ENCODE data around the gene ADCY2. TPM values are rescaled to one million over a fixed set of nuclear protein-coding genes. Genes with fewer than 3 reads are reported as not detected.

ADCY2 gene
- total RNA-seq, 1 donor from 2014 or later: 4.5 TPM

DNA sequence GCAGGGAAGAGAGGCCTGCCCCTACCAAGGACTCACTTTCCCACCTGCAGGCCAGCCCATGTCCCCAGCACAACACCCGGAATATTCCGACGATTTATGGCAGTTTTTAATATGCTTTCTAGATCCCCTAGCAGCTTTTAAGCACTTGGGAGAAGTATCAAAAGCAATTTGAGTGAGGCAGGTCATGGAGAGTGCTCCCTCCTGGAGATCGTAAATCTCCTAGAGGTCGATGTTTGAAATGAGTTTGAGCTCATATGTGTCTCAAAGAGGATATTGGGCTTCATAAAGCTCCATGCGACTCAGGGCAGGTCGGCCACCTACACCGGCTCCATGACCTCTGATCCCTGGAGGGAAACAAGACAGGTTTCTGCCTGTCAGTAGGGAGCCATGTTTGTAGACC lies 427.7 kb downstream of the ADCY2 start:
- Mint-ChIP-seq H3K36me3 (ENCODE audit: insufficient read depth) (no peaks in the 10 kb centered on the region), H3K4me3 (ENCODE audit: low read depth) (no peak overlapping the region), H3K9me3 (ENCODE audit: low read depth) (no peaks in the 10 kb centered on the region), H3K27me3 (peaks cover 7% of the 10 kb centered on the region), H3K27ac (no peak overlapping the region), H3K4me1 (ENCODE audit: low read depth) (no peaks in the 10 kb centered on the region)
- DNase-seq (ENCODE audit: low spot score, unreplicated experiment): no peak
- TF ChIP-seq, protein P1, sequence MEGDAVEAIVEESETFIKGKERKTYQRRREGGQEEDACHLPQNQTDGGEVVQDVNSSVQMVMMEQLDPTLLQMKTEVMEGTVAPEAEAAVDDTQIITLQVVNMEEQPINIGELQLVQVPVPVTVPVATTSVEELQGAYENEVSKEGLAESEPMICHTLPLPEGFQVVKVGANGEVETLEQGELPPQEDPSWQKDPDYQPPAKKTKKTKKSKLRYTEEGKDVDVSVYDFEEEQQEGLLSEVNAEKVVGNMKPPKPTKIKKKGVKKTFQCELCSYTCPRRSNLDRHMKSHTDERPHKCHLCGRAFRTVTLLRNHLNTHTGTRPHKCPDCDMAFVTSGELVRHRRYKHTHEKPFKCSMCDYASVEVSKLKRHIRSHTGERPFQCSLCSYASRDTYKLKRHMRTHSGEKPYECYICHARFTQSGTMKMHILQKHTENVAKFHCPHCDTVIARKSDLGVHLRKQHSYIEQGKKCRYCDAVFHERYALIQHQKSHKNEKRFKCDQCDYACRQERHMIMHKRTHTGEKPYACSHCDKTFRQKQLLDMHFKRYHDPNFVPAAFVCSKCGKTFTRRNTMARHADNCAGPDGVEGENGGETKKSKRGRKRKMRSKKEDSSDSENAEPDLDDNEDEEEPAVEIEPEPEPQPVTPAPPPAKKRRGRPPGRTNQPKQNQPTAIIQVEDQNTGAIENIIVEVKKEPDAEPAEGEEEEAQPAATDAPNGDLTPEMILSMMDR (IDR thresholded peaks at IDR 0.05; ENCODE audit: unreplicated experiment): no peak

DNA sequence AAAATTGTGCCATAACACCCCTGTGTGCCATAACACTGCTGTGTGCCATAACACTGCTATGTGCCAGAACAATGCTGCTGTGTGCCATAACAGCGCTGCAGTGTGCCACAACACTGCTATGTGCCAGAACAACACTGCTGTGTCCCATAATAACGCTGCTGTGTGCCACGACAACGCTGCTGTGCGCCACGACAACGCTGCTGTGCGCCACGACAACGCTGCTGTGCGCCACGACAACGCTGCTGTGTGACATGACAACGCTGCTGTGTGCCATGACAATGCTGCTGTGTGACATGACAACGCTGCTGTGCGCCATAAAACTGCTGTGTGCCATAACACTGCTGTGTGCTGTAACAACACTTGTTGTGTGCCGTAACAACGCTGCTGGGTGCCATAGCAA lies 429.1 kb downstream of the ADCY2 start:
- Mint-ChIP-seq H3K9me3 (ENCODE audit: low read depth) (no peaks in the 10 kb centered on the region), H3K27ac (no peak overlapping the region), H3K4me1 (ENCODE audit: low read depth) (no peaks in the 10 kb centered on the region), H3K36me3 (ENCODE audit: insufficient read depth) (no peaks in the 10 kb centered on the region), H3K4me3 (ENCODE audit: low read depth) (no peak overlapping the region), H3K27me3 (peaks cover 7% of the 10 kb centered on the region)
- no peak for DNase-seq (ENCODE audit: low spot score, unreplicated experiment)
- TF ChIP-seq, protein P1 (IDR thresholded peaks at IDR 0.05; ENCODE audit: unreplicated experiment): no peak

DNA sequence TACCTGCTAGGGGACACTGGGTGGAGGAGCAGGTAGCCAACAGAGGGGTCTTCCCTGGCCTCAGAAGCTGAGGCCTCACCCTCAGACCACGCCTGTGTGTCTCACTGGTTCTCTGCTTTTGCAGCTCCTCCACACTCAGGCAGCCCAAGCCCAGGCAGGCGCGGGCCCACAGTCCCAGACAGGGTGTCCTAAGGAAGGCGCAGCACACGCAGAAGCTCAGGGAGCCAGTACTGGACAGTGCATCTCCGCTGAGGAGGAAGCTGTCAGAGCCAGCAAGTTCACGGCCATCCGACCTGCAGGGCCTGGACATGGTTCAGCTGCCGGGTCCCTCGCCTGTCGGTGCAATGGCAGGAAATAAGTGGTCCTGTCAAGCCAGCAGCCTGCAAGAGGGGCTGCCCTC lies 429.7 kb downstream of the ADCY2 start:
- no peaks in the 10 kb centered on the region for H3K36me3 Mint-ChIP-seq (ENCODE audit: insufficient read depth)
- peaks cover 7% of the 10 kb centered on the region for H3K27me3 Mint-ChIP-seq
- TF ChIP-seq, protein P1 (IDR thresholded peaks at IDR 0.05; ENCODE audit: unreplicated experiment): no peak
- no peak overlapping the region for H3K27ac Mint-ChIP-seq
- no peaks in the 10 kb centered on the region for H3K9me3 Mint-ChIP-seq (ENCODE audit: low read depth)
- DNase-seq (ENCODE audit: low spot score, unreplicated experiment): no peak
- H3K4me3 Mint-ChIP-seq (ENCODE audit: low read depth): no peak overlapping the region
- H3K4me1 Mint-ChIP-seq (ENCODE audit: low read depth): no peaks in the 10 kb centered on the region

DNA sequence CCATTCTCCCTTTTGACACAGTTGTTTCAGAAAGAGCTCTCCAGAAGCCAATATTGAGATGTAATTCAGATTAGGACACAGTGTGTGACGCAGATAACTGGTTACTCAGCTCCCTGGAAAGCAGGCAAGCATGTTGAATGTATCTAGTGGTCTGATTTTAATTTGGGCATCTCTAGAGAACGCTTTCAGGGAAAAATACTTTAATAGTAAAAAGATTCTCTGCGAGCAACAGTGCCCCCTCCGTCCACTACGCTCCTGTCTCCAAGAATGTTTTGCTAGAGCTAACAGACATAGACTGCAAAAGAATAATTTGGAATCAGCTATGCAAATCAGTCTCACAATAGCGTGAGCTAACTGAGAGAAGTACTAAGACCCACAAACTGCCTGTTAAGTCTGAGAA lies 431.7 kb downstream of the ADCY2 start:
- Mint-ChIP-seq H3K27ac (no peak overlapping the region), H3K9me3 (ENCODE audit: low read depth) (no peaks in the 10 kb centered on the region), H3K4me3 (ENCODE audit: low read depth) (no peak overlapping the region), H3K36me3 (ENCODE audit: insufficient read depth) (no peaks in the 10 kb centered on the region), H3K4me1 (ENCODE audit: low read depth) (no peaks in the 10 kb centered on the region), H3K27me3 (no peaks in the 10 kb centered on the region)
- TF ChIP-seq, protein P1 (IDR thresholded peaks at IDR 0.05; ENCODE audit: unreplicated experiment): no peak
- DNase-seq (ENCODE audit: low spot score, unreplicated experiment): no peak

DNA sequence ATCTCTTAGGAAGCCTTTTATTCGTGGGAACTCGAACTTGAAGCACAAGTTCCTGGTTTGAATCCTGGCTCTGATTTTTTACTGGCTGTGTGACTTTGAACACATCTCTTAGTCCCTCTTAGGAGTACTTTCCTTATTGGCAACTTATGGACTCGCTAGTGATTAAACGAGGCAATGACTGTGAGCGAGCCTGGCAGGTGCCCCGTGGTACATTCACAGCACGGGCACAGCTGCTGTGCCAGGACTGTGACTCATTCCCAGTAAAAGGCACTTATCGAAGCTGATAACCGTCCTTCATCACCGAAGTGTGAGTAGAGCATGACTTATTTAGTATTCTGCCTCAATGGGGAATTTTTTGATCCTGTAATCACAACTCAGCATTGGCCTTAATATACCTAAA lies 432.3 kb downstream of the ADCY2 start:
- Mint-ChIP-seq H3K4me1 (ENCODE audit: low read depth) (no peaks in the 10 kb centered on the region), H3K27ac (no peak overlapping the region), H3K36me3 (ENCODE audit: insufficient read depth) (no peaks in the 10 kb centered on the region), H3K27me3 (no peaks in the 10 kb centered on the region), H3K9me3 (ENCODE audit: low read depth) (no peaks in the 10 kb centered on the region), H3K4me3 (ENCODE audit: low read depth) (no peak overlapping the region)
- DNase-seq (ENCODE audit: low spot score, unreplicated experiment): no peak
- TF ChIP-seq, protein P1 (IDR thresholded peaks at IDR 0.05; ENCODE audit: unreplicated experiment): no peak
